IMR-90 (cell line): Measurements from ENCODE around the gene PCDHGB1. TPM values are rescaled to one million over a fixed set of nuclear protein-coding genes. Genes with fewer than 3 reads are reported as not detected.
"Not testable (repeated sequence)": the region's sequence is repeated elsewhere in the genome, so short reads cannot be mapped to it uniquely, and the experiment has no call there.

Source experiments
- ATAC-seq: fragments of 200-7000 bp; cut with Tn5 transposase; 2 replicates; pipeline ENCODE4 v1.9.1; 2020; ENCODE audit warnings: low read depth, mild to moderate bottlenecking, moderate library complexity
- BruUV-seq: library from RNA; stranded (reverse); fragments of 400-500 nt; replicated peaks from 2 replicates; lab custom pipeline; 2021; lab: Mats Ljungman, UMichigan
- CTCF ChIA-PET: fragments of 300-600 bp; formaldehyde crosslinking; extraction: SDS; loops from one replicate; lab custom pipeline; 2021; ENCODE audit warnings: antibody characterized with exemption; lab: Yijun Ruan, JAX
- POLR2A ChIA-PET: fragments of 300-600 bp; sonication (Branson Sonifier 250); formaldehyde crosslinking; loops from one replicate; lab custom pipeline; 2022; ENCODE audit warnings: antibody characterized with exemption; ENCODE audit not compliant: unreplicated experiment; lab: Charles Lee
- DNase-seq: peaks from one replicate; pipeline ENCODE4 v3.0.0; 2013
- H2AFZ ChIP-seq: replicated peaks from 2 replicates; pipeline ENCODE3; 2013; ENCODE audit warnings: low read length, mild to moderate bottlenecking; ENCODE audit not compliant: poor library complexity
- H2AK5ac ChIP-seq: 2 replicates; pipeline ENCODE4 v1.6.1; 2013; ENCODE audit warnings: low read depth, low read length, inconsistent platforms
- H2AK9ac ChIP-seq: replicated peaks from 2 replicates; pipeline ENCODE3; 2013; ENCODE audit warnings: mild to moderate bottlenecking, low read depth, low read length, moderate library complexity; ENCODE audit not compliant: poor library complexity
- H2BK120ac ChIP-seq: 2 replicates; pipeline ENCODE4 v1.6.1; 2013; ENCODE audit warnings: low read depth, low read length, inconsistent platforms
- H2BK15ac ChIP-seq: 3 replicates; pipeline ENCODE4 v1.6.1; 2013; ENCODE audit warnings: low read depth, low read length, inconsistent platforms
- H2BK20ac ChIP-seq: 2 replicates; pipeline ENCODE4 v1.6.1; 2013; ENCODE audit warnings: low read depth, mild to moderate bottlenecking, inconsistent platforms, low read length, moderate library complexity
- H2BK5ac ChIP-seq: 2 replicates; pipeline ENCODE4 v1.6.1; 2013; ENCODE audit warnings: mild to moderate bottlenecking, low read depth, low read length, inconsistent platforms; ENCODE audit not compliant: poor library complexity, severe bottlenecking
- H3K14ac ChIP-seq: replicated peaks from 2 replicates; pipeline ENCODE4 v1.6.1; 2013; ENCODE audit warnings: low read depth, low read length, inconsistent platforms
- H3K18ac ChIP-seq: 2 replicates; pipeline ENCODE4 v1.6.1; 2013; ENCODE audit warnings: low read depth, low read length, control low read depth
- H3K23ac ChIP-seq: 2 replicates; pipeline ENCODE4 v1.6.1; 2013; ENCODE audit warnings: low read depth, low read length, inconsistent platforms
- H3K27ac ChIP-seq: 2 replicates; pipeline ENCODE4 v1.5.1; 2013; ENCODE audit warnings: mild to moderate bottlenecking, control low read depth, low read length; ENCODE audit not compliant: insufficient read depth
- H3K27me3 ChIP-seq: 2 replicates; pipeline ENCODE4 v1.6.1; 2013; ENCODE audit warnings: low read length; ENCODE audit not compliant: control insufficient read depth, insufficient read depth
- H3K36me3 ChIP-seq: 2 replicates; pipeline ENCODE4 v1.6.1; 2013; ENCODE audit warnings: low read length, mixed read lengths; ENCODE audit not compliant: control insufficient read depth, insufficient read depth
- H3K4ac ChIP-seq: 2 replicates; pipeline ENCODE4 v1.6.1; 2013; ENCODE audit warnings: low read depth, low read length, inconsistent platforms
- H3K4me1 ChIP-seq: 2 replicates; pipeline ENCODE4 v1.6.1; 2013; ENCODE audit warnings: low read length, mixed read lengths; ENCODE audit not compliant: control insufficient read depth, insufficient read depth
- H3K4me2 ChIP-seq: 2 replicates; pipeline ENCODE4 v1.6.1; 2013; ENCODE audit warnings: low read depth, mild to moderate bottlenecking, control low read depth, low read length, moderate library complexity
- H3K4me3 ChIP-seq: 2 replicates; pipeline ENCODE4 v1.5.1; 2013; ENCODE audit warnings: low read depth, mild to moderate bottlenecking, control low read depth, low read length, moderate library complexity; ENCODE audit not compliant: insufficient read depth
- H3K56ac ChIP-seq: 2 replicates; pipeline ENCODE4 v1.6.1; 2013; ENCODE audit warnings: low read length, inconsistent platforms; ENCODE audit not compliant: insufficient read depth; ENCODE audit errors: extremely low read depth
- H3K79me1 ChIP-seq, 2 experiments: 2 replicates each; pipeline ENCODE4 v1.6.1; 2013; ENCODE audit warnings: low read length in 2 of 2, inconsistent platforms in 1 of 2, low read depth in 1 of 2
- H3K9ac ChIP-seq: 2 replicates; pipeline ENCODE4 v1.6.1; 2013; ENCODE audit warnings: low read depth, low read length, control low read depth
- H3K9me1 ChIP-seq: 2 replicates; pipeline ENCODE4 v1.6.1; 2013; ENCODE audit warnings: low read length, inconsistent platforms; ENCODE audit not compliant: insufficient read depth
- H3K9me3 ChIP-seq: 2 replicates; pipeline ENCODE4 v1.6.1; 2013; ENCODE audit warnings: low read length; ENCODE audit not compliant: control insufficient read depth, insufficient read depth
- H4K20me1 ChIP-seq: 2 replicates; pipeline ENCODE4 v1.6.1; 2013; ENCODE audit warnings: low read length, inconsistent platforms; ENCODE audit not compliant: insufficient read depth
- H4K5ac ChIP-seq: 2 replicates; pipeline ENCODE4 v1.6.1; 2013; ENCODE audit warnings: mild to moderate bottlenecking, low read depth, low read length, control low read depth
- H4K8ac ChIP-seq, 2 experiments: 2 replicates each; pipeline ENCODE4 v1.6.1; 2013; ENCODE audit warnings: low read depth in 2 of 2, low read length in 2 of 2, control low read depth in 1 of 2, inconsistent platforms in 1 of 2
- H4K91ac ChIP-seq: 2 replicates; pipeline ENCODE4 v1.6.1; 2013; ENCODE audit warnings: low read depth, low read length, inconsistent platforms; ENCODE audit not compliant: insufficient read depth
- CEBPB ChIP-seq: IDR thresholded peaks from 2 replicates; pipeline ENCODE4 v1.6.1; 2012; ENCODE audit warnings: low read depth, low read length, improper control_type of control experiment
- USF2 ChIP-seq: fragments of 150-350 bp; IDR thresholded peaks from 2 replicates; pipeline ENCODE4 v1.6.1; 2017; ENCODE audit warnings: mild to moderate bottlenecking, antibody characterized with exemption, low read length, low read depth
- WGBS, 2 experiments: methylation state at CpG; one replicate each; pipeline versions ENCODE4 v1.1.5 to v1.1.7; 2013; ENCODE audit warnings: missing lambda C conversion rate in 2 of 2; ENCODE audit not compliant: insufficient read length in 1 of 2; ENCODE audit errors: extremely low coverage in 2 of 2; 5-methylcytosine and 5-hydroxymethylcytosine counted together
- dilution Hi-C: fragments of 300-500 bp; cut with HindIII; formaldehyde crosslinking; loops from one replicate; pipeline ENCODE4 v1.14.3; 2018; ENCODE audit warnings: low sequenced_read_pairs; ENCODE audit not compliant: unreplicated experiment
- in situ Hi-C: fragments of 300-500 bp; cut with MboI; formaldehyde crosslinking; loops from 3 replicates; pipeline ENCODE4 v1.14.3; 2019; ENCODE audit warnings: low sequenced_read_pairs, inconsistent platforms, mixed read lengths
- intact Hi-C: fragments of 100-400 bp; cut with micrococcal nuclease; formaldehyde crosslinking; loops from 2 replicates; pipeline ENCODE4 v1.10.0; 2022
- polyA plus RNA-seq, 3 experiments: library from polyadenylated mRNA; depleted of rRNA; stranded (reverse); fragments of >200 nt; gene quantifications; 2 replicates each; pipeline ENCODE4 v1.2.3, GENCODE V29; 2012; ENCODE audit warnings: low replicate concordance in 1 of 3
- total RNA-seq: library from RNA; depleted of rRNA; stranded (reverse); fragments of >200 nt; gene quantifications from 2 replicates; pipeline ENCODE4 v1.2.3, GENCODE V29; 2012

The PCDHGB1 gene
- total and polyA plus RNA-seq, 2 of the 4 experiments (the other 2 are of a cell fraction), result 1.9 to 3.6 TPM

GRCh38 chr5:141374627-141375026 lies 24.7 kb downstream of the PCDHGB1 start (continued):
- no peak for TF ChIP-seq USF2
- TF ChIP-seq CEBPB, result no peak

GRCh38 chr5:141375444-141376155 lies 25.7 kb downstream of the PCDHGB1 start:
- in situ Hi-C loops, result not testable (repeated sequence)

More at GRCh38 chr5:141375444-141376155, 25.7 kb downstream of the PCDHGB1 start:
- H4K91ac ChIP-seq, H3K18ac ChIP-seq, H2BK20ac ChIP-seq, H4K5ac ChIP-seq, H2BK15ac ChIP-seq, H3K9me1 ChIP-seq, DNase-seq, H3K23ac ChIP-seq, ATAC-seq, H3K4me2 ChIP-seq, H4K20me1 ChIP-seq, dilution Hi-C loops, H3K14ac ChIP-seq, H3K4me3 ChIP-seq, intact Hi-C loops, H3K27me3 ChIP-seq, CTCF ChIA-PET, H4K8ac ChIP-seq, H3K4ac ChIP-seq, BruUV-seq, H3K56ac ChIP-seq, H2AK5ac ChIP-seq, H3K79me1 ChIP-seq, POLR2A ChIA-PET, H2BK5ac ChIP-seq, H2BK120ac ChIP-seq, H3K27ac ChIP-seq, H3K9ac ChIP-seq, H2AK9ac ChIP-seq, H3K4me1 ChIP-seq, H2AFZ ChIP-seq: not testable (repeated sequence)
- Histone ChIP-seq H3K36me3 (peaks cover 20% of the 10 kb centered on the region), H3K9me3 (peaks cover 54% of the 10 kb centered on the region)
- WGBS, 2 experiments, result 40% methylated on average over 9 of the region's 48 CpGs; no CpG with 5 or more reads in 1 of the 2 experiments
